A673 (cell line): ENCODE data around the gene TRIP10. TPM values are rescaled to one million over a fixed set of nuclear protein-coding genes. Genes with fewer than 3 reads are reported as not detected.
"Not testable (repeated sequence)": the region's sequence is repeated elsewhere in the genome, so short reads cannot be mapped to it uniquely, and the experiment has no call there.

Source experiments
- BruUV-seq: library from RNA; stranded (reverse); fragments of 400-500 nt; replicated peaks from 2 replicates; lab custom pipeline; 2021; lab: Mats Ljungman, UMichigan
- CTCF ChIA-PET: fragments of 300-600 bp; sonication (Branson Sonifier 250); formaldehyde crosslinking; loops from one replicate; lab custom pipeline; 2022; ENCODE audit warnings: antibody characterized with exemption; lab: Charles Lee
- POLR2A ChIA-PET: fragments of 300-600 bp; sonication (Branson Sonifier 250); formaldehyde crosslinking; loops from one replicate; lab custom pipeline; 2022; ENCODE audit warnings: antibody characterized with exemption; ENCODE audit not compliant: low non-redundant PET; lab: Charles Lee
- DNase-seq: peaks from one replicate; pipeline ENCODE4 v3.0.0-alpha.2; 2015; ENCODE audit warnings: low spot score
- H3K27ac ChIP-seq: fragments of 200-600 bp; sonication (generic); 2 replicates; pipeline ENCODE4 v1.5.1; 2016; ENCODE audit warnings: mixed run types, low read depth, mild to moderate bottlenecking, mixed read lengths, antibody characterized with exemption, low read length; ENCODE audit not compliant: poor library complexity, severe bottlenecking
- H3K27me3 ChIP-seq: fragments of 200-600 bp; sonication (generic); replicated peaks from 2 replicates; pipeline ENCODE4 v1.6.1; 2017; ENCODE audit warnings: mixed run types, low read depth, mild to moderate bottlenecking, mixed read lengths, antibody characterized with exemption, low read length; ENCODE audit not compliant: insufficient read depth, poor library complexity
- H3K36me3 ChIP-seq: fragments of 200-600 bp; sonication (generic); 2 replicates; pipeline ENCODE4 v1.6.1; 2016; ENCODE audit warnings: mixed run types, mild to moderate bottlenecking, mixed read lengths, antibody characterized with exemption, low read length; ENCODE audit not compliant: insufficient read depth, poor library complexity, severe bottlenecking
- H3K4me1 ChIP-seq: fragments of 200-600 bp; sonication (generic); 2 replicates; pipeline ENCODE4 v1.6.1; 2017; ENCODE audit warnings: mixed run types, mild to moderate bottlenecking, mixed read lengths, antibody characterized with exemption, low read length; ENCODE audit not compliant: insufficient read depth, poor library complexity, severe bottlenecking
- H3K4me3 ChIP-seq: fragments of 200-600 bp; sonication (generic); 2 replicates; pipeline ENCODE4 v1.5.1; 2016; ENCODE audit warnings: low read depth, mixed run types, mild to moderate bottlenecking, mixed read lengths, low read length; ENCODE audit not compliant: poor library complexity, severe bottlenecking
- H3K9me3 ChIP-seq: fragments of 200-600 bp; sonication (generic); 2 replicates; pipeline ENCODE4 v1.6.1; 2016; ENCODE audit warnings: mixed run types, low read depth, mild to moderate bottlenecking, mixed read lengths, antibody characterized with exemption, low read length; ENCODE audit not compliant: poor library complexity, severe bottlenecking
- CTCF ChIP-seq: fragments of 300-800, 200-600 bp; sonication (generic); conservative IDR thresholded peaks from 2 replicates; pipeline ENCODE4 v1.5.1; 2017; ENCODE audit warnings: low read depth, mild to moderate bottlenecking, antibody characterized with exemption, low read length, moderate library complexity, mixed read lengths
- EZH2 ChIP-seq: fragments of 200-600 bp; sonication (generic); IDR thresholded peaks from 2 replicates; pipeline ENCODE4 v1.6.1; 2017; ENCODE audit warnings: borderline replicate concordance, low read depth, mild to moderate bottlenecking, mixed read lengths, antibody characterized with exemption, low read length; ENCODE audit not compliant: poor library complexity, severe bottlenecking
- intact Hi-C: fragments of 100-400 bp; cut with micrococcal nuclease; formaldehyde crosslinking; loops from one replicate; pipeline ENCODE4 v1.10.0; 2022; ENCODE audit not compliant: unreplicated experiment
- total RNA-seq: library from RNA; stranded (reverse); gene quantifications from 2 replicates; pipeline ENCODE4 v1.2.3, GENCODE V29; 2021

Gene TRIP10
- total RNA-seq, 1 experiment from 2014 or later, result 70.2 TPM

DNA sequence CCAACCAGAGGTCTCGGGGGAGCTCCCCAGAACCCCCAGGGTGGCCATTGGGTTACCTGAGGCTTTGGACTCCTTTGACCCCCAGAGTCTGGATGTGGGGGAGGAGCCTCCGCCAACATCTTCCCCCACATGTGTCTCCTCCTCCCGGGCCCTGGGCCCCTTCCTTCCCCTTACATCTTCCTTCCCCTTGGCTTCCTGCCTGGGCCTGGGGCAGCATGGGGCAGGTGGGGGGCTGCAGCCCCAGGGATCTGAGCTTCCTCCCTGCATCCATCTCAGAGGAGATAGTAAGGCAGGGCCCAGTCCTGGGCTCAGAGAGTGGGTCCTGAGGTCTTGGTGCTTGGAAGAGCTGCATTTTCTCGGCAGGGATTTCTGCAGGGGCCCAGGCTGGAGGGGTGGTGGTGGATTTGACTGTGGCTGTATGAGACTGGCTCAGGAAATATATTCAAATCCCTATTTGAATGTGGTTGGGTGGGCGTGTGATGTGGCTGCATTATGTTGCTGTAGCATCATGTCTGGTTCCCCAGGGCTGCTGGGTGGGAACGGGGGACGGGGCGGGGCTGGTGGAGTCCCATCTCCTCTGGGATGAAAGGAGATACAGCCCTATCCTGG, 33.9 kb downstream of the TRIP10 start:
- ChIA-PET CTCF (no interaction called here), POLR2A (no interaction called here)
- Histone ChIP-seq H3K27me3 (no peaks in the 10 kb centered on the region), H3K36me3 (peaks cover 3% of the 10 kb centered on the region), H3K4me1 (peaks cover 12% of the 10 kb centered on the region), H3K9me3 (no peaks in the 10 kb centered on the region), H3K4me3 (peak overlapping the region; percentile 92), H3K27ac (peak overlapping the region; percentile 72)
- TF ChIP-seq CTCF (no peak), EZH2 (no peak)
- intact Hi-C loops, result no loop called here
- BruUV-seq, result no TSS peak
- DNase-seq, result peak; percentile 89

DNA sequence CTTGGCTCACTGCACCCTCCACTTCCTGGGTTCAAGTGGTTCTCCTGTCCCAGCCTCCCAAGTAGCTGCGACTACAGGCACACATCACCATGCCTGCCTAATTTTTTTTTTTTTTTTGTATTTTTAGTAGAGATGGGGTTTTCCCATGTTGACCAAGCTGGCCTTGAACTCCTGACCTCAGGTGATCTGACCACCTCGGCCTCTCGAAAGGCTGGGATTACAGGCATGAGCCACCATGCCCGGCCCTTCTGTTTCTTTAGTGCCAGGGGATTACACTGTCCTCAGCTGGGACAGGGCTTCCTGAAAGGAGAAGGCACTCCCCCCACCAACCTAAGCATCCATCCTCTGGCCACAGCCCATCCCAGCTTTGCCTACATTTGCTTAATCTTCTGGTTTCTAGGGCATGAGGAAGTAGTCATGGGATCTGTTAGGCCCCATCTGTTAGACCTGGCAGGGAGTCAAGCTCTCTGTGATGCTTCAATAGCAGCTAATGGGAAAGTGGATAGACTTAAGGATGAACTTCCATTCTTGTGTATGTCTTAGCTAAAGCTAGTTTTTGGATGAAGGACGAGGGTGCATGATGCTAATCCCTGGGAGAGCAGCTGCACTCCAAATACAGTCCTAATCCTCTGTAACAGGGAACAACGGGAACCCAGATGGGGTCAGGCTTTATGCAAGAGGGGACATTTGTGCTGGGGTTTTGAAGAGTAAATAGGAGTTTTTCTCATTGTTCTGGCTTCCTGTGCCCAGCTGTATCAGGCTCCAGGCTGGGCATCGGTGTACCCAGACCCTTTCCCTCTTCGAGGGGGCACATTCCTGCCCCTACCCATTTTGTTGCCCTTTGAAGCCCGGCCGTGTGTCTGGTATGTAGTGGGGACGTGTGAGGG, 35.6 kb downstream of the TRIP10 start:
- intact Hi-C loops, result no loop called here
- Histone ChIP-seq H3K36me3 (peaks cover 3% of the 10 kb centered on the region), H3K4me1 (peaks cover 25% of the 10 kb centered on the region), H3K27ac (no peak overlapping the region), H3K4me3 (no peak overlapping the region), H3K27me3 (no peaks in the 10 kb centered on the region), H3K9me3 (no peaks in the 10 kb centered on the region)
- ChIA-PET POLR2A (interaction anchor here (0.6 kb wide), 1 partner anchor 22 kb away, joined by 4 read pairs; no protein-coding TSS in a partner anchor), CTCF (no interaction called here)
- no peak for TF ChIP-seq CTCF
- no peak for TF ChIP-seq EZH2
- BruUV-seq, result no TSS peak
- peak; percentile 60 for DNase-seq

DNA sequence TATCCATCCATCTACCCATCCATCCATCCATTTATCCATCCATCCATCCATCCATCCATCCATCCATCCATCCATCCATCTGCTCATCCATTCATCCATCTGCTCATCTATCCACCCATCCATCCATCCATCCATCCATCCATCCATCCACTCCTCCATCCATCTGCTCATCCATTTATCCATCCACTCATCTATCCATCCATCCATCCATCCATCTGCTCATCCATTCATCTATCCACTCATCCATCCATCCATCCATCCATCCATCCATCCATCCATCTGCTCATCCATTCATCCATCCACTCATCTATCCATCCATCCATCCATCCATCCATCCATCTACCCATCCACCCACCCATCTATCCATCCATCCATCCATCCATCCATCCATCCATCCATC, 36.6 kb downstream of the TRIP10 start:
- H3K27me3 ChIP-seq, intact Hi-C loops, POLR2A ChIA-PET, BruUV-seq, H3K27ac ChIP-seq, DNase-seq, H3K36me3 ChIP-seq, H3K9me3 ChIP-seq, CTCF ChIA-PET, H3K4me3 ChIP-seq: not testable (repeated sequence)
- peaks cover 27% of the 10 kb centered on the region for H3K4me1 ChIP-seq
